ENCODE measurements around the gene CFL1.

Gene CFL1

GRCh38 chr11:65890324-65891218 is 32.6 kb upstream of the CFL1 start, which contains the start of gene CCDC85B:
TSS of gene CCDC85B (plus strand) at chr11:65890673. CDS start at chr11:65890784, 111 bp downstream.
- peak within 1 kb of the TSS; percentile 98 for H3K9ac ChIP-seq (ENCODE audit: low read depth, low read length, poor library complexity, severe bottlenecking)
- H3F3A ChIP-seq (ENCODE audit: low read depth), result peaks cover 3% of the 10 kb centered on the region; the same call in 1 of the 2 replicates
- no peaks in the 10 kb centered on the region for H3K27me3 ChIP-seq (ENCODE audit: insufficient read depth, low read length, poor library complexity, severe bottlenecking)
- H3K4me1 ChIP-seq (ENCODE audit: insufficient read depth, low read length, poor library complexity, severe bottlenecking), result peaks cover 62% of the 10 kb centered on the region
- peaks cover 19% of the 10 kb centered on the region for H4K20me1 ChIP-seq (ENCODE audit: insufficient read depth, low read length, poor library complexity, severe bottlenecking)
- TF ChIP-seq EZH2phosphoT487 (IDR thresholded peaks at IDR 0.05; ENCODE audit: borderline replicate concordance) (no peak), CTCF (conservative IDR thresholded peaks at IDR 0.05; ENCODE audit: low read length) (no peak; the same call in 1 of the 2 replicates)
- peak within 1 kb of the TSS; percentile 92 for H3K4me2 ChIP-seq (ENCODE audit: low read depth, low read length, poor library complexity, severe bottlenecking)
- peak within 1 kb of the TSS; percentile 52 for H2AFZ ChIP-seq (ENCODE audit: low read length)
- peak within 1 kb of the TSS; percentile 85 for H3K4me3 ChIP-seq (ENCODE audit: low read length, poor library complexity, severe bottlenecking)
- no peaks in the 10 kb centered on the region for H3K9me3 ChIP-seq (ENCODE audit: insufficient read depth, low read depth, low read length)
- H3K9me2 ChIP-seq (replicated peaks; ENCODE audit: low read depth, low read length), result no peaks in the 10 kb centered on the region
- peaks cover 53% of the 10 kb centered on the region for H3K79me2 ChIP-seq (ENCODE audit: insufficient read depth, low read length)
- H3K36me3 ChIP-seq (ENCODE audit: insufficient read depth, low read length), result no peaks in the 10 kb centered on the region

- Histone ChIP-seq H3K4me3 (ENCODE audit: low read length, poor library complexity, severe bottlenecking) (peak within 1 kb of the TSS; percentile 85), H3K4me1 (ENCODE audit: insufficient read depth, low read length, poor library complexity, severe bottlenecking) (peaks cover 65% of the 10 kb centered on the region), H3F3A (ENCODE audit: low read depth) (no peaks in the 10 kb centered on the region; the same call in 1 of the 2 replicates), H3K9ac (ENCODE audit: low read depth, low read length, poor library complexity, severe bottlenecking) (peak within 1 kb of the TSS; percentile 82), H3K9me3 (ENCODE audit: insufficient read depth, low read depth, low read length) (no peaks in the 10 kb centered on the region), H3K9me2 (replicated peaks; ENCODE audit: low read depth, low read length) (no peaks in the 10 kb centered on the region), H3K27me3 (ENCODE audit: insufficient read depth, low read length, poor library complexity, severe bottlenecking) (no peaks in the 10 kb centered on the region), H3K79me2 (ENCODE audit: insufficient read depth, low read length) (peaks cover 68% of the 10 kb centered on the region), H3K4me2 (ENCODE audit: low read depth, low read length, poor library complexity, severe bottlenecking) (peak within 1 kb of the TSS; percentile 92), H2AFZ (ENCODE audit: low read length) (peak within 1 kb of the TSS; percentile 90), H3K36me3 (ENCODE audit: insufficient read depth, low read length) (peaks cover 11% of the 10 kb centered on the region; the same call in 1 of the 2 replicates), H4K20me1 (ENCODE audit: insufficient read depth, low read length, poor library complexity, severe bottlenecking) (peaks cover 25% of the 10 kb centered on the region)
- TF ChIP-seq EZH2phosphoT487 (IDR thresholded peaks at IDR 0.05; ENCODE audit: borderline replicate concordance), result no peak
- TF ChIP-seq CTCF (conservative IDR thresholded peaks at IDR 0.05; ENCODE audit: low read length), result peak; percentile 68
Observed at GRCh38 chr11:65888163-65888814, 30.3 kb upstream of the CFL1 start, which contains the start of gene FIBP. TSS of gene FIBP (minus strand) at chr11:65888471. CDS start at chr11:65888418, 53 bp downstream.

- no peaks in the 10 kb centered on the region; the same call in 1 of the 2 replicates for H3F3A ChIP-seq (ENCODE audit: low read depth)
- H4K20me1 ChIP-seq (ENCODE audit: insufficient read depth, low read length, poor library complexity, severe bottlenecking), result peaks cover 21% of the 10 kb centered on the region
- H3K79me2 ChIP-seq (ENCODE audit: insufficient read depth, low read length), result peaks cover 64% of the 10 kb centered on the region
- H3K9me2 ChIP-seq (replicated peaks; ENCODE audit: low read depth, low read length), result no peaks in the 10 kb centered on the region
- H3K4me2 ChIP-seq (ENCODE audit: low read depth, low read length, poor library complexity, severe bottlenecking), result peak overlapping the region; percentile 92
- H2AFZ ChIP-seq (ENCODE audit: low read length), result peak overlapping the region; percentile 77
- H3K27me3 ChIP-seq (ENCODE audit: insufficient read depth, low read length, poor library complexity, severe bottlenecking), result no peaks in the 10 kb centered on the region
- peak overlapping the region; percentile 85 for H3K4me3 ChIP-seq (ENCODE audit: low read length, poor library complexity, severe bottlenecking)
- no peak for TF ChIP-seq EZH2phosphoT487 (IDR thresholded peaks at IDR 0.05; ENCODE audit: borderline replicate concordance)
- TF ChIP-seq CTCF (conservative IDR thresholded peaks at IDR 0.05; ENCODE audit: low read length), result no peak
- peaks cover 60% of the 10 kb centered on the region for H3K4me1 ChIP-seq (ENCODE audit: insufficient read depth, low read length, poor library complexity, severe bottlenecking)
- no peaks in the 10 kb centered on the region for H3K9me3 ChIP-seq (ENCODE audit: insufficient read depth, low read depth, low read length)
- H3K9ac ChIP-seq (ENCODE audit: low read depth, low read length, poor library complexity, severe bottlenecking), result peak overlapping the region; percentile 82
- H3K36me3 ChIP-seq (ENCODE audit: insufficient read depth, low read length), result peaks cover 11% of the 10 kb centered on the region; the same call in 1 of the 2 replicates
Observed at GRCh38 chr11:65887723-65888162, 29.8 kb upstream of the CFL1 start.
